Umbilical cord (tissue), 2 donors: ENCODE measurements around the gene KRTAP2-3. TPM values are rescaled to one million over a fixed set of nuclear protein-coding genes. Genes with fewer than 3 reads are reported as not detected.
"Not testable (repeated sequence)": the region's sequence is repeated elsewhere in the genome, so short reads cannot be mapped to it uniquely, and the experiment has no call there.

Experiments
- DNase-seq: peaks from one replicate; pipeline ENCODE4 v3.0.0-alpha.2; 2015; ENCODE audit warnings: low spot score
- total RNA-seq: library from RNA; depleted of rRNA; stranded (reverse); fragments of >200 nt; gene quantifications from one replicate; pipeline ENCODE4 v1.2.3, GENCODE V29; 2014; ENCODE audit warnings: low replicate concordance; ENCODE audit not compliant: insufficient read depth

Gene KRTAP2-3
- 20.5 TPM for total RNA-seq

- peak; percentile 34 for DNase-seq
Observed at GRCh38 chr17:41060052-41060604, at the start of gene KRTAP2-3. KRTAP2-3 (minus strand) TSS chr17:41060114; CDS start chr17:41060050, 64 bp downstream.

- not testable (repeated sequence) for DNase-seq
Observed at GRCh38 chr17:41108728-41109386, 48.9 kb upstream of the KRTAP2-3 start.

- DNase-seq = no peak
Observed at GRCh38 chr17:41107941-41108450, 48.1 kb upstream of the KRTAP2-3 start.

GRCh38 chr17:41105347-41105746 is 45.4 kb upstream of the KRTAP2-3 start, which contains the start of gene KRTAP4-9:
KRTAP4-9 (plus strand) TSS chr17:41105389; CDS start chr17:41105389, 0 bp downstream.
- not testable (repeated sequence) for DNase-seq

GRCh38 chr17:41104386-41105038 is 44.6 kb upstream of the KRTAP2-3 start:
- not testable (repeated sequence) for DNase-seq

- no peak for DNase-seq
Observed at GRCh38 chr17:41103896-41104295, 44.0 kb upstream of the KRTAP2-3 start.

GRCh38 chr17:41101586-41102259 is 41.8 kb upstream of the KRTAP2-3 start, which contains the start of gene KRTAP4-16:
KRTAP4-16 (minus strand) TSS chr17:41102209; CDS start chr17:41102209, 0 bp downstream.
- no peak for DNase-seq

- peak; percentile 22 for DNase-seq
Observed at GRCh38 chr17:41099682-41100480, 40.0 kb upstream of the KRTAP2-3 start.

GRCh38 chr17:41098481-41098880 is 38.6 kb upstream of the KRTAP2-3 start:
- DNase-seq = no peak

- DNase-seq = no peak
Observed at GRCh38 chr17:41098042-41098441, 38.1 kb upstream of the KRTAP2-3 start, which contains the start of gene KRTAP4-8. KRTAP4-8 (minus strand) TSS chr17:41098142; CDS start chr17:41098084, 58 bp downstream.

- DNase-seq = no peak
Observed at GRCh38 chr17:41096055-41096454, 36.1 kb upstream of the KRTAP2-3 start.

- not testable (repeated sequence) for DNase-seq
Observed at GRCh38 chr17:41088760-41089352, 28.9 kb upstream of the KRTAP2-3 start.

GRCh38 chr17:41084100-41084856 is 24.4 kb upstream of the KRTAP2-3 start, which contains the start of gene KRTAP4-7:
KRTAP4-7 (plus strand) TSS chr17:41084150; CDS start chr17:41084207, 57 bp downstream.
- not testable (repeated sequence) for DNase-seq

- not testable (repeated sequence) for DNase-seq
Observed at GRCh38 chr17:41083427-41083826, 23.5 kb upstream of the KRTAP2-3 start.

GRCh38 chr17:41082626-41083025 is 22.7 kb upstream of the KRTAP2-3 start:
- no peak for DNase-seq

GRCh38 chr17:41076788-41077187 is 16.9 kb upstream of the KRTAP2-3 start:
- no peak for DNase-seq

- no peak for DNase-seq
Observed at GRCh38 chr17:41073676-41074075, 13.8 kb upstream of the KRTAP2-3 start.

- no peak for DNase-seq
Observed at GRCh38 chr17:41071606-41072360, 11.9 kb upstream of the KRTAP2-3 start.

GRCh38 chr17:41069031-41069430 is 9.1 kb upstream of the KRTAP2-3 start:
- no peak for DNase-seq
